Cardiac muscle cell (in vitro differentiated cells and primary cell): ENCODE results near the gene OST4. TPM values are rescaled to one million over a fixed set of nuclear protein-coding genes. Genes with fewer than 3 reads are reported as not detected.

Experiments used
- DNase-seq, 2 donors: peaks; one replicate each; pipeline versions ENCODE4 v3.0.0 to v3.0.0-alpha.2; 2010 to 2017; ENCODE audit warnings: low read depth in 1 of 2, low spot score in 1 of 2
- H3K27ac ChIP-seq: fragments of 200-600 bp; sonication (generic); 2 replicates; pipeline ENCODE4 v1.5.1; 2016
- H3K27me3 ChIP-seq: fragments of 200-600 bp; sonication (generic); 2 replicates; pipeline ENCODE4 v1.6.0; 2016; ENCODE audit warnings: control low read depth
- H3K36me3 ChIP-seq: fragments of 200-600 bp; sonication (generic); 2 replicates; pipeline ENCODE4 v1.5.1; 2016; ENCODE audit warnings: control low read depth
- H3K4me1 ChIP-seq: fragments of 200-600 bp; sonication (generic); 2 replicates; pipeline ENCODE4 v1.8.1; 2017; ENCODE audit warnings: low read depth, mild to moderate bottlenecking, mixed run types
- H3K4me3 ChIP-seq: fragments of 200-600 bp; sonication (generic); 2 replicates; pipeline ENCODE4 v1.5.1; 2016; ENCODE audit warnings: mild to moderate bottlenecking
- H3K9me3 ChIP-seq: fragments of 200-600 bp; sonication (generic); 2 replicates; pipeline ENCODE4 v1.5.1; 2017; ENCODE audit warnings: low read depth, mild to moderate bottlenecking, control low read depth
- polyA plus RNA-seq: library from polyadenylated mRNA; unstranded; fragments of >200 nt; fragmentation: Nextera tagmentation; extraction: Ambion mirVana; gene quantifications from 2 replicates; pipeline ENCODE4 v1.2.1, GENCODE V29; 2016
- total RNA-seq: library from RNA; depleted of rRNA; stranded (reverse); fragments of >200 nt; gene quantifications from 2 replicates; pipeline ENCODE4 v1.2.3, GENCODE V29; 2016
- TF ChIP-seq, protein P1 (sequence below): IDR thresholded peaks from 2 replicates; pipeline ENCODE4 v1.5.1; 2012; ENCODE audit warnings: low read depth, mild to moderate bottlenecking, low read length

Gene OST4
- total and polyA plus RNA-seq, 2 experiments from 2014 or later, result 289 to 779 TPM

DNA sequence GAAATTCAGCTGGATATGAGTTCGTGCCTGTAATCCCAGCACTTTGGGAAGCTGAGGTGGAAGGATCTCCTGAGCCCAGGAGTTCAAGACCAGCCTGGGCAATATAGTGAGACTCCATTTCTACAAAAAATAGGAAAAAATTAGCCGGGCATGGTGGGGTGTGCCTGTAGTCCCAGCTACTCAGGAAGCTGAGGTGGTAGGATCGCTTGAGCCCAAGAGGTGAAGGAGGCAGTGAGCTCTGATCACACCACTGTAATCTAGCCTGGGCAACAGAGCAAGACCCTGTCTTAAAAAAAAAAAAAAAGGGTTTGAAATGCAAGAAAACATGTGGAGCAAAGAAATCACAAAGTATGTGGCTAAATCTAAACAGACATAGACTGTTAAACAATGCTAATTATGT lies 37.6 kb upstream of the OST4 start:
- no peak overlapping the region for H3K27ac ChIP-seq
- TF ChIP-seq, protein P1, sequence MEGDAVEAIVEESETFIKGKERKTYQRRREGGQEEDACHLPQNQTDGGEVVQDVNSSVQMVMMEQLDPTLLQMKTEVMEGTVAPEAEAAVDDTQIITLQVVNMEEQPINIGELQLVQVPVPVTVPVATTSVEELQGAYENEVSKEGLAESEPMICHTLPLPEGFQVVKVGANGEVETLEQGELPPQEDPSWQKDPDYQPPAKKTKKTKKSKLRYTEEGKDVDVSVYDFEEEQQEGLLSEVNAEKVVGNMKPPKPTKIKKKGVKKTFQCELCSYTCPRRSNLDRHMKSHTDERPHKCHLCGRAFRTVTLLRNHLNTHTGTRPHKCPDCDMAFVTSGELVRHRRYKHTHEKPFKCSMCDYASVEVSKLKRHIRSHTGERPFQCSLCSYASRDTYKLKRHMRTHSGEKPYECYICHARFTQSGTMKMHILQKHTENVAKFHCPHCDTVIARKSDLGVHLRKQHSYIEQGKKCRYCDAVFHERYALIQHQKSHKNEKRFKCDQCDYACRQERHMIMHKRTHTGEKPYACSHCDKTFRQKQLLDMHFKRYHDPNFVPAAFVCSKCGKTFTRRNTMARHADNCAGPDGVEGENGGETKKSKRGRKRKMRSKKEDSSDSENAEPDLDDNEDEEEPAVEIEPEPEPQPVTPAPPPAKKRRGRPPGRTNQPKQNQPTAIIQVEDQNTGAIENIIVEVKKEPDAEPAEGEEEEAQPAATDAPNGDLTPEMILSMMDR, result no peak
- H3K4me1 ChIP-seq, result no peaks in the 10 kb centered on the region
- H3K36me3 ChIP-seq, result no peaks in the 10 kb centered on the region
- H3K9me3 ChIP-seq, result no peaks in the 10 kb centered on the region
- DNase-seq, result no peak
- H3K4me3 ChIP-seq, result no peak overlapping the region
- no peaks in the 10 kb centered on the region for H3K27me3 ChIP-seq

DNA sequence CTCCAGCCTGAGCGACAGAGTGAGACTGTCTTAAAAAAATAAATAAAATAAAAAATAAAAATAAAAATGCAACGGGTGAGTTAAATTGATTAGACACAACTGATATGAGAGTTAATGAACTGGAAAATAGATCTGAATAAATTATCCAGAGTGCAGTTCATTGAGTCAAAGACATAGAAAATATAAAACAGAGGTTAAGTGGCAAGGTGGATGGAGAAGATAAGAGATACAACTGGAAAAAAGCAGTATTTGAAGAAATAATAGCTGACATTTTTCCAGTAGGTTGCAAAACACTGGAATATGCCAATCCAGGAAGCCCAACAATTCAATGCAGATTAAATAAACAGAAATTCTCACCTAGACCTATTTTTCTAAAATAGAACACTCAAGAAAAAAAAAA lies 36.8 kb upstream of the OST4 start:
- DNase-seq, result no peak
- no peaks in the 10 kb centered on the region for H3K27me3 ChIP-seq
- TF ChIP-seq, protein P1, result no peak
- no peak overlapping the region for H3K27ac ChIP-seq
- H3K4me1 ChIP-seq, result no peaks in the 10 kb centered on the region
- no peaks in the 10 kb centered on the region for H3K36me3 ChIP-seq
- H3K4me3 ChIP-seq, result no peak overlapping the region
- no peaks in the 10 kb centered on the region for H3K9me3 ChIP-seq

GRCh38 chr2:27105981-27106380 lies 34.5 kb upstream of the OST4 start:
- Histone ChIP-seq H3K4me1 (no peaks in the 10 kb centered on the region), H3K27ac (no peak overlapping the region), H3K9me3 (no peaks in the 10 kb centered on the region), H3K36me3 (no peaks in the 10 kb centered on the region), H3K4me3 (no peak overlapping the region), H3K27me3 (no peaks in the 10 kb centered on the region)
- TF ChIP-seq, protein P1, result no peak
- no peak for DNase-seq

GRCh38 chr2:27102329-27102728 lies 30.9 kb upstream of the OST4 start:
- Histone ChIP-seq H3K9me3 (no peaks in the 10 kb centered on the region), H3K4me1 (no peaks in the 10 kb centered on the region), H3K36me3 (no peaks in the 10 kb centered on the region), H3K4me3 (no peak overlapping the region), H3K27me3 (no peaks in the 10 kb centered on the region), H3K27ac (no peak overlapping the region)
- TF ChIP-seq, protein P1, result no peak
- no peak for DNase-seq

DNA sequence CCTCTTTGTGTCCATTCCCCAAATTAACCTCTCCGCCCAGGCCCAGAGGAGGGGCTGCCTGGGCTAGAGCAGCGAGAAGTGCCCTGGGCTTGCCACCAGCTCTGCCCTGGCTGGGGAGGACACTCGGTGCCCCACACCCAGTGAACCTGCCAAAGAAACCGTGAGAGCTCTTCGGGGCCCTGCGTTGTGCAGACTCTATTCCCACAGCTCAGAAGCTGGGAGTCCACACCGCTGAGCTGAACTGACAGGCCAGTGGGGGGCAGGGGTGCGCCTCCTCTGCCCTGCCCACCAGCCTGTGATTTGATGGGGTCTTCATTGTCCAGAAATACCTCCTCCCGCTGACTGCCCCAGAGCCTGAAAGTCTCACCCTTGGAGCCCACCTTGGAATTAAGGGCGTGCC lies 28.6 kb upstream of the OST4 start:
- Histone ChIP-seq H3K9me3 (no peaks in the 10 kb centered on the region), H3K27me3 (no peaks in the 10 kb centered on the region), H3K4me1 (no peaks in the 10 kb centered on the region), H3K36me3 (no peaks in the 10 kb centered on the region), H3K4me3 (no peak overlapping the region), H3K27ac (no peak overlapping the region)
- TF ChIP-seq, protein P1, result no peak
- no peak for DNase-seq
